Measurements from ENCODE around the gene IL23R.

Gene IL23R

GRCh38 chr1:67148516-67149178 is 17.6 kb upstream of the IL23R start:
- DNase-seq (ENCODE audit: low read depth in 2 of 2), result no peak

- DNase-seq (ENCODE audit: low read depth in 2 of 2), result peak; percentile 37 to 48
These were observed 17.0 kb upstream of the IL23R start for GRCh38 chr1:67149179-67149770.

GRCh38 chr1:67150931-67151330 is 15.3 kb upstream of the IL23R start:
- no peak for DNase-seq (ENCODE audit: low read depth in 2 of 2)

DNA sequence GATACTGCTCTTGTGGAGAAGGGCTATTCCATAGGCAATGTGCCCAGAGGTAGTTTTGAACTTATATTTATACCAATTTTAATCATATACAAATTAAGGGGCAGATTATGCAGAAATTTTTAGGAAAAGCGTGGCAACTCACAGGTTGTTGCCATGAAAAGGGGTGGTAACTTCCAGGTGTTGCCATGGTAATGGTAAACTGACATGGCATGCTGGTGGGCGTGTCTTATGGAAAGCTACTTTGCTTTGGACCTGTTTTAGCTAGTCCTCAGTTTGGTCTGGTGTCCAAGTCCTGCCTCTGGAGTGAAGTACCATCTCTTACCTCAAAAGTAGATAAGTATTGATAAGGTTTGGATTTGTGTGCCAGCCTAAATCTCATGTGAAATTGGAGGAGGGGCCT is 7.9 kb upstream of the IL23R start:
- DNase-seq (ENCODE audit: low read depth in 2 of 2), result no peak

DNA sequence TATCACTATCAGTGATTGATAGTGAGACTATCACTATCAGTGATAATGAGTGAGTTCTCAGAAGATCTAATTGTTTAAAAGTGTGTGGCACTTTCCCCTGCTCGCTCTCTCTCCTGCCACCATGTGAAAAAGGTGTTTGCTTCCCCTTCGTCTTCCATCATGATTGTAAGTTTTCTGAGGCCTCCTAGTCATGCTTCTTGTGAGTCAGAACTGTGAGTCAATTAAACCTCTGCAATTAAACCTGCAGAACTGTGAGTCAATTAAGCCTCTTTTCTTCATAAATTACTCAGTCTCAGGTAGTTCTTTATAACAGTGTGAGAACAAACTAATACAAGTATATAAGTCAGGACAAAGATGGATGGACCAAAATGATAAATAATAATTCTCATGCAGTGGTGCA is 7.0 kb upstream of the IL23R start:
- DNase-seq (ENCODE audit: low read depth in 2 of 2), result no peak

DNA sequence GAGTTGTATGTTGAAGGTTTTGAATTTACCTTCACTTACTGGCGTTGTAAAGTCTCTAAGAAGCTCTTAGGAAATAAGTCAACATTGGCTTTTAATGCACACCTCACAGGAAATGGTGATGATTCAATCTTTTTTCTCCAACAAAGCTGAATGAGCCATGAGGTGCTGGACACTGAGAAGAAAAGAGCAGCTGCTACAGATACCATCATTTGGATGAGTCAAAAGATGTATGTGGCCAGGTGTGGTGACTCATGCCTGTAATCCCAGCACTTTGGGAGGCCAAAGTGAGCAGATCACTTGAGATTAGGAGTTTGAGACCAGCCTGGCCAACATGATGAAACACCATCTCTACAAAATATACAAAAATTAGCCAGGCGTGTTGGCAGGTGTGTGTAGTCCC is 3.3 kb upstream of the IL23R start:
- DNase-seq (ENCODE audit: low read depth in 2 of 2), result peak in 1 of 2 donors; percentile 43

GRCh38 chr1:67165468-67166041 is 699 bp upstream of the IL23R start:
- no peak for DNase-seq (ENCODE audit: low read depth in 2 of 2)

- DNase-seq (ENCODE audit: low read depth in 2 of 2), result no peak
These were observed 3.2 kb downstream of the IL23R start for GRCh38 chr1:67169496-67169895.

DNA sequence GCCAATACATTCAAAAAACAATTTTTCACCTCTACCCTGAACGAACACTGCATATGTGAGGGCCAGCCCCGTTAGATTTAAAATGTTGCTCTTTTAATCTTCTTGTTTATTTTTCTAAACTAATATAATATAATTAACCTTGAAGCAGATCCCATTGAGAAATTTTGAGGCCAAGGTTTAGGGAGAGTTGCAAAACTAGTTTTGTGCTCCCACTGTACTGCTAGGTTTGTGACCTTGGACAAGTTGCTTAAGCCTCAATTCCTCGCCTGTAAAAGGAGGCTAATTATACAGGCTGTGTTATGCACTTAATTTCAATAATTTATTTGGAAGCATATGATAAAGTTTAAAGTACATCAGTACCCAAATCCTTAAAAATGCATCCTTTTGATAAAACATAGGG is 3.7 kb downstream of the IL23R start:
- no peak for DNase-seq (ENCODE audit: low read depth in 2 of 2)

DNA sequence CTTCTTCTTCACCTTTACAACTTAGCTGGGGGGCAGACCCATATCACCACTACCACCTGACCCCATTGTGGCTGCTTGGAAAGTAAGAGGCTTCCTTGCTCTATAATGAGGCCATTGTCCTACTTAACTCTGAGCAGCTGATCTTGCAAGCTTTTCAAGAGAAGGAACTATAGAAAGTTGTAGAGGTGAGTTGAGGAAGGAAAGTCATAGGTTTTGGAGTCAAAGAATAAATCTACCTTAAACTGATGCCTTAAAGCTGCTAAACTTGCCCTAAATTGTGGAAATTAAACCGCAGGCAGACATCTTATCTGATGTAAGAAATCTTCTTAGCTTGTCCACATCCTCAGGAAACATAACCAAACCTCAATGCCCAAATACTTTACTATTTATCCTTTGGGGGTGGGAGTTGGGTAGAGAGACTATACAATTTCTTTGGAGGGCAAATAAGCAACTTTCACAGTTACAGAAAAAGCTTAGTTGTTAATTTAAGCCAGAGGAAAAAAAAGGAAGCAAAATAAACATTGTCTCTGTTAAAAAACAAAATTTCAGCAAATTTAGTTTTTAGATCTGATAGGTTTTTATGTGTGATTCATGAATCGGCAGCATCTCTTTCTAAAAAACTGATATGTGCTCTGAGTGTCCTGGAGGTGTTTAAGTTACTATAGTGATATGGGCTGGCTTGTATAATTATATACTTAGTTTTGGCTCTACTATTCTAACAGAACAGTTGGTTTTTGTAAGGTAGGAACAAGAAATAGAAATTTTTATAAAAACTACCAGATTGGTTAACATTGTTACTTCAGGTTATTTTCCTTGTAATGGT is 4.7 kb downstream of the IL23R start:
- no peak for DNase-seq (ENCODE audit: low read depth in 2 of 2)

- no peak for DNase-seq (ENCODE audit: low read depth in 2 of 2)
These were observed 5.3 kb downstream of the IL23R start for GRCh38 chr1:67171574-67171955.

- DNase-seq (ENCODE audit: low read depth in 2 of 2), result no peak
These were observed 5.7 kb downstream of the IL23R start for GRCh38 chr1:67171978-67172377.

- no peak for DNase-seq (ENCODE audit: low read depth in 2 of 2)
These were observed 7.7 kb downstream of the IL23R start for GRCh38 chr1:67173988-67174387.

- DNase-seq (ENCODE audit: low read depth in 2 of 2), result no peak
These were observed 8.5 kb downstream of the IL23R start for GRCh38 chr1:67174716-67175284.

DNA sequence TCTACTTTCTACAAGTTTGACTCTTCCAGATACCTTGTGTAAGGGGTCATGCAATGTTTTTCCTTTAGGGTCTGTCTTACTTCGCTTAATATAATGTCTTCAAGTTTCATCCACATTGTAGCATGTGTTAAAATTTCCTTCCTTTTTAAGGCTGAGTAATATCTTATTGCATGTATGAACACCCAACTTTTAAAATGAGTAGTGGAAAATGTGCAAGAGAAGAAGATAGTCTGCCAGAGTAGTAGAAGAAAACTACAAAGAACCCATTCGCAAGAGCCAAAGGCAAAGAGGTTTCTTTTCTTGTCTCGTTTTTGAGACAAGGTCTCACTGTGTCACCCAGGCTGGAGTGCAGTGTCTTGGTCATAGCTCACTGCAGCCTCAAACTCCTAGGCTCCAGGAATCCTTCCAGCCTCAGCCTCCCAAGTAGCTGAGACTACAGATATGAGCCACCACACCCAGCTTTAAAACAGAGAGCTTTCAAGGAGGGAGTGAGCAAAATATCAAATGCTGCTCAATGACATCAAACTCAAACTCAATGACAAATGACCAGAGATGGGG is 9.4 kb downstream of the IL23R start:
- DNase-seq (ENCODE audit: low read depth in 2 of 2), result no peak

- DNase-seq (ENCODE audit: low read depth in 2 of 2), result no peak
These were observed 18.7 kb downstream of the IL23R start for GRCh38 chr1:67184838-67185421.

DNA sequence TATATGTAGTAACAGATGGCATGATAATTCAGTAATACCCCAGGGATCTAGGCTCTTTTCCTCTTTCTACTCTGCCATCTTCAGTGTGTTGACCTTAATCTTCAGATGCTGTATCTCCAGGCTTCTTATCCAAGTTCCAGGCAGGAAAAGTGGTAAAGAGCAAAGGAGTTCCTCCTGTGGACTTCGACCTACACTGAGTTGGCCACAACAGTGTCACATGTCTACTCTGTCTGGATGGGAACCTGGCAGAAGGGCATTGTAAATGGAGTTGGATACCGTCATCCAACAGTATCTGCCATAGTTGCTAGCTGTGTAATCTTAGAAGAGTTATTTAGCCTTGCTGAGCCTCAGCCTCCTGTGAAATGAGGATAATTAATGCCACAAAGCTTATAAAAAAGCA is 21.9 kb downstream of the IL23R start:
- no peak for DNase-seq (ENCODE audit: low read depth in 2 of 2)

- DNase-seq (ENCODE audit: low read depth in 2 of 2), result no peak
These were observed 23.7 kb downstream of the IL23R start for GRCh38 chr1:67189953-67190352.

DNA sequence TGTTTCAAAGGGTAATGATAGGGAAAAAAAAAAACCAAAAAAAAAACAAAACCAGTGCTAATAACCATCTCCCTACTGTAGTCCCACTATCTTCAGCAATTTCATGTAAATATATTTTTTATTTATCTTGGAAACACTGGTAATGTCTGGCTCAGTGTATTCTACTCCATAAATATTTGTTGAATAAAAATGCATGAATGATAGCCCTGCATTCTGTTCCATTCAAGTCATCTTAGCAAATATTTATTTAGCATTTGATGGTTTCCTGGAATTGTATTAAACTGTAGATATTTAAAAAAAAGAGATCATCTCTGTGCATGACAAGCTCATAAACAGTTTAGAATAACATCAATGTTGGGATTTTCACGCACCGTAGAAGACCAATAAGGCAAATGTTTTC is 24.2 kb downstream of the IL23R start:
- DNase-seq (ENCODE audit: low read depth in 2 of 2), result no peak

- DNase-seq (ENCODE audit: low read depth in 2 of 2), result no peak
These were observed 24.7 kb downstream of the IL23R start for GRCh38 chr1:67190942-67191341.

GRCh38 chr1:67191668-67192520 is 25.6 kb downstream of the IL23R start:
- DNase-seq (ENCODE audit: low read depth in 2 of 2), result no peak
